HL-60 (cell line): ENCODE measurements around the gene IL20RB.

Experiments used
- CTCF ChIP-seq: IDR thresholded peaks from one replicate; pipeline ENCODE4 v1.5.1; 2011; ENCODE audit warnings: low read length, control low read depth, inconsistent platforms; ENCODE audit not compliant: insufficient read depth
- GABPA ChIP-seq: IDR thresholded peaks from 2 replicates; pipeline ENCODE4 v1.6.1; 2012; ENCODE audit warnings: low read depth
- POLR2AphosphoS5 ChIP-seq: IDR thresholded peaks from 2 replicates; pipeline ENCODE4 v1.6.1; 2012; ENCODE audit warnings: low read depth
- REST ChIP-seq: IDR thresholded peaks from 2 replicates; pipeline ENCODE4 v1.6.1; 2012; ENCODE audit warnings: low read depth; ENCODE audit not compliant: insufficient replicate concordance

GRCh38 chr3:136960838-136961836 lies 3.4 kb downstream of the IL20RB start:
- TF ChIP-seq REST (no peak), CTCF (no peak), POLR2AphosphoS5 (no peak), GABPA (no peak)
